GM12801 (cell line): ENCODE data around the gene TRAF2.

ENCODE experiments used
- CTCF ChIP-seq: IDR thresholded peaks from one replicate; pipeline ENCODE4 v1.5.1; 2011; ENCODE audit warnings: control low read depth; ENCODE audit not compliant: insufficient read length; ENCODE audit errors: extremely low read depth

TRAF2 gene

GRCh38 chr9:136951541-136952320 lies 65.4 kb downstream of the TRAF2 start, which contains the start of gene LCN12:
TSS of gene LCN12 (plus strand) at chr9:136952273. CDS start at chr9:136952328, 55 bp downstream.
- TF ChIP-seq CTCF = no peak

- TF ChIP-seq CTCF = no peak
Measured at GRCh38 chr9:136952321-136952850, 66.1 kb downstream of the TRAF2 start.

- no peak for TF ChIP-seq CTCF
Measured at GRCh38 chr9:136952876-136953770, 66.8 kb downstream of the TRAF2 start.

GRCh38 chr9:136953771-136954269 lies 67.5 kb downstream of the TRAF2 start:
- TF ChIP-seq CTCF = no peak

GRCh38 chr9:136954270-136955083 lies 68.2 kb downstream of the TRAF2 start:
- no peak for TF ChIP-seq CTCF

- no peak for TF ChIP-seq CTCF
Measured at GRCh38 chr9:136955202-136955942, 69.1 kb downstream of the TRAF2 start.
